ENCODE measurements around the gene ADO.

Gene ADO

DNA sequence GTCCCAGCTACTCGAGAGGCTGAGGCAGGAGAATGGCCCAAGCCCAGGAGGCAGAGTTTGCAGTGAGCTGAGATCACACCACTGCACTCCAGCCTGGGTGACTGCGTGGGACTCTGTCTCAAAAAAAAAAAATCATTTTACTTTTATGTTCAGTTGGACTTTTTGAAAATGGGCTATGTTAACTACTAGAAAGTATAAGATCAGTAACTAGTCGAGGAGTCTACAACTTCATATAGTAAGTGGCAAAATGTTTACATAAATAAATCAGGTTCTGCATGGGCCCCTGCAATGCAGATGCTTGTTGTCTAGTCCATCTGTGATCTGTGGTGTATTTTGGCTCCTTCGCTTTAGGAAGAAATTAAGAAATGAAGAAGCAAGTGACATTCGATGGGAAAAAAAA, 12.3 kb upstream of the ADO start:
- in situ Hi-C loops (cut with HindIII; ENCODE audit: low sequenced_read_pairs) = no loop called here

- in situ Hi-C loops (cut with HindIII; ENCODE audit: low sequenced_read_pairs) = no loop called here
These were observed 10.2 kb upstream of the ADO start for GRCh38 chr10:62794306-62794705.

DNA sequence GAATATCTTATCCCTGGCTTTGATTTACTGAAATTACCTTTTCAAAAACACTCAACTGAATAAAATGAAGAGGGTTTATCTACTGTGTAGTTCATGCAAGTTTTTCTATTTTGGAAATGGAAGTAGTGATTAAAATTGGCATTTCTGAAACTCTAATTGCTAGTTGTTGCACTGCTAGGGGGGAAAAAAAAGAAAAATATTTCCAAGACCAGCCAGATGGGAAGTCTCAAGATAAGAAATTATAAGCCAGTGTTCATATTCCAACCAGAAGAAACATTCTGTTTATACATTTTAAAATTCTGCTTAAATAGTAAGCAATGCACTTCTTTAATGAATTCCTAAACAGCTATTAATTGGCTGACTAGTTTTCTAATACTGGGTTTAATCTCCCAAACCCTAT, 9.4 kb upstream of the ADO start:
- in situ Hi-C loops (cut with HindIII; ENCODE audit: low sequenced_read_pairs) = no loop called here

- in situ Hi-C loops (cut with HindIII; ENCODE audit: low sequenced_read_pairs) = no loop called here
These were observed 8.8 kb upstream of the ADO start for GRCh38 chr10:62795762-62796161.

DNA sequence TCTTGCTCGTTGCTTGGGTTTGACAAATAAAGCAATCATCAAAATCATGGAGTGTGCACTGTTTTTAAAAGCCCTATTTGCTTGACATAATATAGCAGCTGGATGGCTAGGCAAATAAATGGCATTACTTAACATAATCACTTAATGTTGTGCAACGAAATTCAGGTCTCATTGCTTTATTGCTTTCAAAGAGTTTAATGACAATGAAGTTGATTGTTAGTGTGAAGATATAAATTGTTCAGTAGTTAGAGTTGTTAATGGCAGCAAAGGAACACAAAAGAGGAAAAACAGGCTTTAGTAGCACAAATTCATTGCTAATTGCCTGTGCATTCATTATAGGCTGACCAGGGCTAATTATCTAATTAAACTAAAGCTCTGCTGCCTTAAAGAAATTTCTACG, 7.6 kb upstream of the ADO start:
- in situ Hi-C loops (cut with HindIII; ENCODE audit: low sequenced_read_pairs) = no loop called here

DNA sequence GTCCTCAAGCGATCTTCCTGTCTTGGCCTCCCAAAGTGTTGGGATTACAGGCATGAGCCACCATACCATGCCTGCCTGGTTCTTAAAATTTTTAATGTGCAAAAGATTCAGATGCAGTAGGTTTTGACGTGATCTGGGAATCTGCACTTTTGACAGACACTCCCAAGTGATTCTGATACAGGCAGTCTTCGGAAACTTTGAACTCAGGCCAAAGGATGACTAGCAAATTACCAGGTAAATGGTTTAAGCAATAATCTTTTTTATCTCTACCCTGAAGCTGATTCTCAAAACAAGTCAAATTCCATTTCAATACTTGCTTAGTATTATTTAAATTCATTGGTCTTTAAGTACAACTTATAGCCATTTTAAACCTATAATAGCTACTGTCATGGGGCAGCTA, 2.6 kb upstream of the ADO start:
- in situ Hi-C loops (cut with HindIII; ENCODE audit: low sequenced_read_pairs) = no loop called here

GRCh38 chr10:62803724-62804355, 680 bp upstream of the ADO start:
- in situ Hi-C loops (cut with HindIII; ENCODE audit: low sequenced_read_pairs) = no loop called here

GRCh38 chr10:62805231-62806099, 945 bp downstream of the ADO start:
- in situ Hi-C loops (cut with HindIII; ENCODE audit: low sequenced_read_pairs) = no loop called here

- in situ Hi-C loops (cut with HindIII; ENCODE audit: low sequenced_read_pairs) = no loop called here
These were observed 1.7 kb downstream of the ADO start for GRCh38 chr10:62806251-62806650.

DNA sequence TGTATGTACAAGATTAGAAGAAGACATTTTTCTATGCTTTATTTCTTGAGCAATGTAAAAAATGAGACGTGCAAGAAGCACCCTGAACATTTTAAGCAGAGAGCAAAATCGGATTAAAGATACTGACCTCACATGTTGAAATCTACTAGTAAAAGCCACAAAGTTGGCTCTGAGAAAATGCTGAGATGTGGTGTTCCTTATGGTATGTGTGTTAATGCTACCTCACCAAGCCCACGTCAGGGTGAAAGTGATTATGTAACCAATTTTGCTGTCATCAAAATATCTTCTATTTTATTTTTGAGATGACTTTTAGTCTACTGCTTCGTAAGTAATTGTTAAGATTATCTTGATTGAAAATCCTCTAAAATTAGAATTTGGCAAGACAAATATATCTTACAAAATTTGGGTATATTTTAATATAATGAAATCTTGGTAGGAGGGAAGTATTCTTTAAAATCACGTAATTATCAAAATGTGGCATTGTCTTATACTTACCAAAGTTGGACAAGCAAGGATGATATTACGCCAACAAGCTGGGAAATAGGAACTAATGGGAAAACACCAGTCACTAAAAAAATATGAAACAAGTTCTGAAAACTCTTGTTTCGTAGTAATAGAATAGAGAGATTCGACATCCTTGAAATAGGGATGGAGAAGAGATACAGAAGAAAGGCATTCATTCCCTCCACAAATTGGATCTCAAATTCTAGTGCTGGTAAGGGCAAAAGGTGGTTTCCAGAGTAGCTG, 5.8 kb downstream of the ADO start:
- in situ Hi-C loops (cut with HindIII; ENCODE audit: low sequenced_read_pairs) = no loop called here

DNA sequence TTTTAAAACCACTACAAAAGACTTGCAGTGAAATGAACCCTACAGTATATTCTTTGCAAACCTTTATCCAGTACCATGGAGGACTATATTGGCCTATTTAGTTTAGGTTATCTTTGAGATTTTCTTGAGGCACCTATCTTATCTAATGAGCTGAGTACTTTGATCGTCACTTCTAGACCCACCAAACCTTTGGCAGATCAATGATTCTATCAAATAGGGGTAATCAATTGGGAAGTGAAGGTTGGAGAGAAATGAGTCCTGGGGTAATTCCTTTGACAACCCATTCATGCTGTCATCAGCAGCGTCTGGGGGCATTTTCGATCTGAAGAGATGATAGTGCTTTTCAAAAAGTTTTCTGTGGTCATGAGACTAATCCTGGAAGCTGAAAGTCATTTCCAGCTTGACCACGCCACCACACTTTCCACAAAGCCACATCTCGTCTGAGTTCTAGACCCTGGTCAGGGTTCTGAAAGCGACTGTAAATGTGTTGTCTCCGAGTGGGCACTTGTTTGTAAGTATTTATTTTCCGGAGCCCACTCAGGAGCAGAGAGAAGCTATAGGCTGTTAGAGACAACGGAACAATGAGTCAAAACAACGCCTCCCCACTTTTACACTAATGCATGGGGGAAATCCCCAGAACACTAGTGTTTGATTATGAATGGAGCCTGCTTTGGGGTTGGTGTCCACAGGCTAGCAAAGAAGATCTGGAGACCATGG, 6.8 kb downstream of the ADO start:
- in situ Hi-C loops (cut with HindIII; ENCODE audit: low sequenced_read_pairs) = no loop called here

GRCh38 chr10:62812672-62813439, 8.3 kb downstream of the ADO start:
- in situ Hi-C loops (cut with HindIII; ENCODE audit: low sequenced_read_pairs) = no loop called here

GRCh38 chr10:62813453-62813852, 8.9 kb downstream of the ADO start:
- in situ Hi-C loops (cut with HindIII; ENCODE audit: low sequenced_read_pairs) = no loop called here

- in situ Hi-C loops (cut with HindIII; ENCODE audit: low sequenced_read_pairs) = no loop called here
These were observed 9.5 kb downstream of the ADO start for GRCh38 chr10:62813981-62814380.

GRCh38 chr10:62814756-62815380, 10.3 kb downstream of the ADO start:
- in situ Hi-C loops (cut with HindIII; ENCODE audit: low sequenced_read_pairs) = no loop called here

GRCh38 chr10:62815381-62816075, 11.0 kb downstream of the ADO start:
- in situ Hi-C loops (cut with HindIII; ENCODE audit: low sequenced_read_pairs) = no loop called here

- in situ Hi-C loops (cut with HindIII; ENCODE audit: low sequenced_read_pairs) = no loop called here
These were observed 11.5 kb downstream of the ADO start for GRCh38 chr10:62816076-62816330.

- in situ Hi-C loops (cut with HindIII; ENCODE audit: low sequenced_read_pairs) = no loop called here
These were observed 12.0 kb downstream of the ADO start, which contains the start of gene EGR2 for GRCh38 chr10:62816331-62817120. Gene EGR2 (minus strand): TSS chr10:62816366. CDS start chr10:62816029, 337 bp downstream.

All from endothelial cell of hepatic sinusoid (primary cell).